ENCODE results near the gene DEFB129. TPM values are rescaled to one million over a fixed set of nuclear protein-coding genes. Genes with fewer than 3 reads are reported as not detected.

DEFB129 gene
- not detected for total RNA-seq

GRCh38 chr20:226958-227357 lies at the start of gene DEFB129:
DEFB129 (plus strand) TSS chr20:227258; CDS start chr20:227289, 31 bp downstream.
- H3K4me1 ChIP-seq = no peaks in the 10 kb centered on the region
- DNase-seq = peak in 1 of 2 donors; percentile 15
- TF ChIP-seq CTCF (IDR thresholded peaks at IDR 0.05) = no peak
- no peak for TF ChIP-seq POLR2A (IDR thresholded peaks at IDR 0.05)
- no peaks in the 10 kb centered on the region for H3K9me3 ChIP-seq
- no peaks in the 10 kb centered on the region for H3K36me3 ChIP-seq
- intact Hi-C loops (cut with DNase I) = no loop called here
- no peak within 1 kb of the TSS for H3K27ac ChIP-seq
- no peaks in the 10 kb centered on the region for H3K27me3 ChIP-seq
- 41 to 46% methylated on average over 3 of the region's 3 CpGs for WGBS, 2 donors
- H3K4me3 ChIP-seq (replicated peaks in 1 of 3) = no peak within 1 kb of the TSS

GRCh38 chr20:184288-184687 lies 42.8 kb upstream of the DEFB129 start:
- intact Hi-C loops (cut with DNase I) = no loop called here
- no peaks in the 10 kb centered on the region for H3K4me1 ChIP-seq
- no peak overlapping the region for H3K27ac ChIP-seq
- no peak for DNase-seq
- H3K36me3 ChIP-seq = no peaks in the 10 kb centered on the region
- no peaks in the 10 kb centered on the region for H3K9me3 ChIP-seq
- H3K27me3 ChIP-seq = no peaks in the 10 kb centered on the region
- no peak for TF ChIP-seq POLR2A (IDR thresholded peaks at IDR 0.05)
- TF ChIP-seq CTCF (IDR thresholded peaks at IDR 0.05) = no peak
- no peak overlapping the region for H3K4me3 ChIP-seq (replicated peaks in 1 of 3)
- 69 to 70% methylated on average over 2 of the region's 2 CpGs for WGBS, 2 donors

GRCh38 chr20:187733-188132 lies 39.3 kb upstream of the DEFB129 start:
- H3K27ac ChIP-seq = no peak overlapping the region
- H3K36me3 ChIP-seq = no peaks in the 10 kb centered on the region
- TF ChIP-seq POLR2A (IDR thresholded peaks at IDR 0.05) = no peak
- no peak for TF ChIP-seq CTCF (IDR thresholded peaks at IDR 0.05)
- H3K27me3 ChIP-seq = no peaks in the 10 kb centered on the region
- no peaks in the 10 kb centered on the region for H3K4me1 ChIP-seq
- 72 to 78% methylated on average over 2 of the region's 2 CpGs for WGBS, 2 donors
- intact Hi-C loops (cut with DNase I) = no loop called here
- no peaks in the 10 kb centered on the region for H3K9me3 ChIP-seq
- H3K4me3 ChIP-seq (replicated peaks in 1 of 3) = no peak overlapping the region
- DNase-seq = no peak

GRCh38 chr20:189611-190010 lies 37.4 kb upstream of the DEFB129 start, which contains the start of gene DEFB128:
DEFB128 (minus strand) TSS chr20:189711; CDS start chr20:189623, 88 bp downstream.
- WGBS, 2 donors = 61 to 65% methylated on average over 7 of the region's 7 CpGs
- Histone ChIP-seq H3K27me3 (no peaks in the 10 kb centered on the region), H3K27ac (no peak within 1 kb of the TSS), H3K4me3 (replicated peaks in 1 of 3) (no peak within 1 kb of the TSS), H3K4me1 (no peaks in the 10 kb centered on the region), H3K36me3 (no peaks in the 10 kb centered on the region), H3K9me3 (no peaks in the 10 kb centered on the region)
- intact Hi-C loops (cut with DNase I) = no loop called here
- DNase-seq = no peak
- TF ChIP-seq POLR2A (IDR thresholded peaks at IDR 0.05) = no peak
- TF ChIP-seq CTCF (IDR thresholded peaks at IDR 0.05) = no peak

- Histone ChIP-seq H3K36me3 (no peaks in the 10 kb centered on the region), H3K27me3 (no peaks in the 10 kb centered on the region), H3K4me1 (no peaks in the 10 kb centered on the region), H3K9me3 (no peaks in the 10 kb centered on the region), H3K27ac (no peak overlapping the region), H3K4me3 (replicated peaks in 1 of 3) (no peak overlapping the region)
- WGBS, 2 donors = 76 to 93% methylated on average over 1 of the region's 1 CpG
- intact Hi-C loops (cut with DNase I) = no loop called here
- TF ChIP-seq POLR2A (IDR thresholded peaks at IDR 0.05) = no peak
- TF ChIP-seq CTCF (IDR thresholded peaks at IDR 0.05) = no peak
- no peak for DNase-seq
Measured at GRCh38 chr20:198225-198624, 28.8 kb upstream of the DEFB129 start.
